Diencephalon (tissue), 1 donor: Measurements from ENCODE around the gene MMP14. TPM values are rescaled to one million over a fixed set of nuclear protein-coding genes. Genes with fewer than 3 reads are reported as not detected.

Source experiments
- small RNA-seq: library from RNA; depleted of rRNA; stranded (forward); fragments of <200 nt; gene quantifications from one replicate; pipeline ENCODE3, GENCODE V24; 2014
- total RNA-seq: library from RNA; depleted of rRNA; stranded (reverse); fragments of >200 nt; gene quantifications from one replicate; pipeline ENCODE4 v1.2.3, GENCODE V29; 2014

The MMP14 gene
- 14.3 TPM for total RNA-seq

DNA sequence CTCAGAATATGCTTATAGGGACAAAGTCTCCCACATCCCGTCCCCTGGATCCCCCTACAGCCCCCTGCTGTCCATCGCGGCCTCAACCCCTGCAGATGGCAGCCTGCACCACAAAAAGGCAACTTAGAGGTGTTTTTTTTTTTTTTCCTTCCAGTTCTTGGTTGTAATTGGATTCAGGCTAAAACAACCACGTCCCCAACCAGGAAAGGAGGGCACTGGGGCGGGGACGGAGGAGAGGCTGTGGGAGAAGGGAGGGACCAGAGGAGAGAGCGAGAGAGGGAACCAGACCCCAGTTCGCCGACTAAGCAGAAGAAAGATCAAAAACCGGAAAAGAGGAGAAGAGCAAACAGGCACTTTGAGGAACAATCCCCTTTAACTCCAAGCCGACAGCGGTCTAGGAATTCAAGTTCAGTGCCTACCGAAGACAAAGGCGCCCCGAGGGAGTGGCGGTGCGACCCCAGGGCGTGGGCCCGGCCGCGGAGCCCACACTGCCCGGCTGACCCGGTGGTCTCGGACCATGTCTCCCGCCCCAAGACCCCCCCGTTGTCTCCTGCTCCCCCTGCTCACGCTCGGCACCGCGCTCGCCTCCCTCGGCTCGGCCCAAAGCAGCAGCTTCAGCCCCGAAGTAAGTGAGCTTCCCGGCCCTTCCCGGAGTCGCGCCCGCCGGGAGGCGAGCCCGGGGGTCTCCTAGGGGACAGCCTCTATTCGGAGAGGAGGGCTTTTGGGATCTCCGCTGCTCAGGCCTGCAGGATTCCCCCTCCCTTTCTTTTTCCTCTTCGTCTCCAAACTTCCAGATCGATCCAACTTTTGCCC, at the start of gene MMP14:
MMP14 (plus strand) TSS at position 285 of the 813 bp plus-strand sequence; CDS start at position 518, 233 bp downstream.

GRCh38 chr14:22814941-22815713, 21.3 kb upstream of the MMP14 start, which contains the start of gene SLC7A7:
SLC7A7 (minus strand) TSS chr14:22815435; CDS start chr14:22813398, 2,037 bp downstream.

DNA sequence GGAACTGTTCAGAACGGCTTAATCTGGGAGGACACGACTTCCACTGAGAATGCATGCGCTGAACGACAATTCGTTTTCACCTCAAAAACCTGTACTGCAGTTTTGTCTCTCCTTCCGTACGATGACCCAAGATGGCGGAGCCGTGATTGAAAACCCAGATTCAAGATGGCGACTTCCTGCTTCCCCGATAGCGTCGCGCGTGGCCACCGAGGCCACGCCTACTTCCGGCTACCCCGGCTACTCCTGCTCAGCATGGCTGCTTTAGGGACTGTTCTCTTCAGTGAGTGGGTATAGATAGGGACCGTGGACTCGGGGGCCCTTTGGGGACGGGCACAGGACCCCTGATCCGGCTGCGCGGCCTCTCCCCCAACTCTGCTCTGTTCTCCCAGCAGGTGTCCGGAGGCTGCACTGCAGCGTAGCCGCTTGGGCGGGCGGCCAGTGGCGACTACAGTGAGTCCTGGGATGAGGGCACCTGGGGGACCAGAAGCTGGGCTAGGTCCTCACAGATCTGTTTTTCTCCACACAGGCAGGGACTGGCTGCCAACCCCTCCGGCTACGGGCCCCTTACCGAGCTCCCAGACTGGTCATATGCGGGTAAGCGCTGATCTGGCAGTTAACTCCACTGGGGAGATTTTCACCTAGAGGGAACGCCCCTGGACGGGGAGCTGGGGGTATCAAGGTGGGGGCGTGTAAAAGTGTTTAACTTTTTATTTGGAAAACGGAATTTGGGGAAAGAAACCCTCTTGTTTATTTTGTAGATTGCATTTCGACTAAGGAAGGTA, 6.5 kb upstream of the MMP14 start, which contains the start of gene MRPL52:
MRPL52 (plus strand) TSS at position 227 of the 782 bp plus-strand sequence; CDS start at position 253, 26 bp downstream.

DNA sequence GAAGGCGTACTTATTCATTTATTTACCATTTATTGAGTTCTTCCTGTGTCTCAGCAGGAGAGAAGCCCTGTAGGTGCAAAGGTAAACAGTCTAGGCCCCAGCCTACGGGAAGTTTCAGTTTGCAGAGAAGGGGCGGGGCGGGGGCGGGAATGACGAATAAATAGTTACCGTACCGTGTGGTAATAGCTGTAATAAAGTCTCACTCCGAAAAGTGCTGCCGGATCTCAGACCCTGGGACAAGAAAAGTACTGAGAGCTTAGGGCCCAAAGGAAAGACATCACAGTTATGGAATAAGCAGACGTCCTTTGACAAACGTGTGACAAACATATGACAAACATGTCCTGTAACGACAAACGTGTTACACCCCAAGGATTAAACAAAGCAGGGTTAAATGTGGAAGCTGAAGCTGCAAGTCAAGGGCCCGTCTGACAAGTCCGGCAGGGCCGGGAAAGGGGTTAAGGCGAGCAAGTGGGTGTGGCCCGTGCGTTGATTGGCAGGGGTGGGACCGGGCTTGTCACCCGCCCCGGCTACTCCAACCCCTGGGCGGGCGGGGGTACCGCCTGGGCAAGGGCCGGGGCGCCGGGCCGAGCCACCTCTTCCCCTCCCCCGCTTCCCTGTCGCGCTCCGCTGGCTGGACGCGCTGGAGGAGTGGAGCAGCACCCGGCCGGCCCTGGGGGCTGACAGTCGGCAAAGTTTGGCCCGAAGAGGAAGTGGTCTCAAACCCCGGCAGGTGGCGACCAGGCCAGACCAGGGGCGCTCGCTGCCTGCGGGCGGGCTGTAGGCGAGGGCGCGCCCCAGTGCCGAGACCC, 35.0 kb downstream of the MMP14 start, which contains the start of gene LRP10:
LRP10 (plus strand) TSS at position 517 of the 809 bp plus-strand sequence. CDS start 564 bp downstream, outside the sequence.

DNA sequence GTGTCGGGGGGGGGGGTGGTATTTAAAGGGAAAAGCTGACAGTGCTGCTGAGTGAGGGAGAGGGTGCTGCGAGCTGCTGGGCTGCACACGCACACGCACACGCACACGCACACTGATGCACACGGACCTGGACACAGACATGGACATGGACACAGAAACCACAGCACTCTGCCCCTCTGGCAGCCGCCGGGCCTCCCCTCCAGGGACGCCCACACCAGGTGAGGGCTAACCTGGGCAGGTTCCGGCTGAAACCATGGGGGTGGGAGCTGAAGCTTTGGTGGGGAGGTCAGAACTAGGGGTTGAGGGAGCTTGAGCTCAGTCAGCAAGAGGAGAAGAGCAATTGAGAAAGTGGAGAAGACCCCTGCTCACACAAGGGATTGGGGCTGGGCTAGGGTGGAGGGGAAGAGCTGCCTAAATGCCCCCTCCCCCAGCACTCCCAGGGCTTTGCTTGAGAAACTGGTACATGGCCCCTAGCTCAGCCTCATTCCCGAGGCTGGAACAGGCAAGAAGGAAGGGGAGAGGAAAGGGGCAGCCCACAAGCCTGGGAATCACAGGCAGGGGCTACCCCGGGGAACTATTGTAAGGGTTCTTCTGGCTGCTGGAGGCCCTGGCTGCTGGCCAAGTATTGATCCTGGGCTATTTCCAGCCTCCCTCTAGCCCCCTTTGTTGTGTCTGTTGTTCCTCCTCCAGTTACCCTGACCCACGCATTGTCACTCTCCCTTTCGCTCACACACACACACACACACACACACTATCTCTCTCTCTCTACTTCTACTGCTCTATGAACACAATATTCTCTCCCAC, 47.0 kb downstream of the MMP14 start, which contains the start of gene REM2:
REM2 (plus strand) TSS at position 50 of the 804 bp plus-strand sequence; CDS start at position 116, 66 bp downstream.

Small RNA genes lying within 50 kb of the gene (small RNA-seq; reads per million reads assigned to genes)
- not detected for gene RF00019

Other genes with a start within 250 kb of the MMP14 start
- gene DAD1, start 247.4 kb upstream of the MMP14 start, total RNA-seq = 128 TPM
- 6.9 TPM for gene ABHD4, start 238.3 kb upstream of the MMP14 start, total RNA-seq
- not detected for gene OR6J1, start 192.2 kb upstream of the MMP14 start, total RNA-seq
- gene OXA1L, start 69.9 kb upstream of the MMP14 start, total RNA-seq = 43.8 TPM
- gene SLC7A7, start 21.1 kb upstream of the MMP14 start, total RNA-seq = 5.3 TPM
- 35.3 TPM for gene MRPL52, start 6.7 kb upstream of the MMP14 start, total RNA-seq
- gene LRP10, start 35.2 kb downstream of the MMP14 start, total RNA-seq = 7.8 TPM
- 5.5 TPM for gene REM2, start 46.6 kb downstream of the MMP14 start, total RNA-seq
- 69.9 TPM for gene RBM23, start 82.6 kb downstream of the MMP14 start, total RNA-seq
- gene PRMT5, start 92.8 kb downstream of the MMP14 start, total RNA-seq = 66.4 TPM
- gene HAUS4, start 120.5 kb downstream of the MMP14 start, total RNA-seq = 25.8 TPM
- 7.2 TPM for gene AJUBA, start 146.0 kb downstream of the MMP14 start, total RNA-seq
- 3.5 TPM for gene C14orf93, start 173.6 kb downstream of the MMP14 start, total RNA-seq
- gene PSMB5, start 198.3 kb downstream of the MMP14 start, total RNA-seq = 156 TPM
- gene PSMB11, start 205.6 kb downstream of the MMP14 start, total RNA-seq = not detected
- gene CDH24, start 220.9 kb downstream of the MMP14 start, total RNA-seq = 14.1 TPM